ENCODE measurements around the gene LEMD1. TPM values are rescaled to one million over a fixed set of nuclear protein-coding genes. Genes with fewer than 3 reads are reported as not detected.
"Not testable (repeated sequence)": the region's sequence is repeated elsewhere in the genome, so short reads cannot be mapped to it uniquely, and the experiment has no call there.

The LEMD1 gene
- total RNA-seq, 2 donors from 2014 or later = not detected

GRCh38 chr1:205396967-205397616 is 24.8 kb downstream of the LEMD1 start:
- ATAC-seq (peak; percentile 84), DNase-seq (peak; percentile 16 to 60 (median 32))
- no peaks in the 10 kb centered on the region for H3K4me1 ChIP-seq
- no peak overlapping the region for H3K4me3 ChIP-seq
- no peak overlapping the region for H3K27ac ChIP-seq
- H3K9me3 ChIP-seq = no peaks in the 10 kb centered on the region
- H3K27me3 ChIP-seq = no peaks in the 10 kb centered on the region
- no peaks in the 10 kb centered on the region for H3K36me3 ChIP-seq (replicated peaks in 1 of 2; ENCODE audit: insufficient read depth in 1 of 2, low read depth in 2 of 2)
- TF ChIP-seq POLR2A (IDR thresholded peaks at IDR 0.05) (no peak), CTCF (IDR thresholded peaks at IDR 0.05) (peak; percentile 51 to 86 (median 72))
- intact Hi-C loops (cut with DNase I) = no loop called here
- 5 to 7% methylated on average over 6 of the region's 6 CpGs for WGBS, 2 donors

- H3K27me3 ChIP-seq = no peaks in the 10 kb centered on the region
- no peaks in the 10 kb centered on the region for H3K36me3 ChIP-seq (replicated peaks in 1 of 2; ENCODE audit: insufficient read depth in 1 of 2, low read depth in 2 of 2)
- no peaks in the 10 kb centered on the region for H3K9me3 ChIP-seq
- no peak overlapping the region for H3K27ac ChIP-seq
- H3K4me3 ChIP-seq = no peak overlapping the region
- no peak for DNase-seq
- H3K4me1 ChIP-seq = no peaks in the 10 kb centered on the region
- intact Hi-C loops (cut with DNase I) = no loop called here
- WGBS, 2 donors = 82 to 87% methylated on average over 3 of the region's 3 CpGs
- ATAC-seq = no peak
- TF ChIP-seq POLR2A (IDR thresholded peaks at IDR 0.05) = no peak
Measured at GRCh38 chr1:205395616-205396015, 26.2 kb downstream of the LEMD1 start.

- ATAC-seq (no peak), DNase-seq (no peak)
- intact Hi-C loops (cut with DNase I) = no loop called here
- no peak for TF ChIP-seq CTCF (IDR thresholded peaks at IDR 0.05)
- no peak for TF ChIP-seq POLR2A (IDR thresholded peaks at IDR 0.05)
- H3K27me3 ChIP-seq = no peaks in the 10 kb centered on the region
- H3K36me3 ChIP-seq (replicated peaks in 1 of 2; ENCODE audit: insufficient read depth in 1 of 2, low read depth in 2 of 2) = no peaks in the 10 kb centered on the region
- no peak overlapping the region for H3K27ac ChIP-seq
- 91% methylated on average over 1 of the region's 1 CpG for WGBS, 2 donors
- H3K9me3 ChIP-seq = no peaks in the 10 kb centered on the region
- H3K4me3 ChIP-seq = no peak overlapping the region
- H3K4me1 ChIP-seq = no peaks in the 10 kb centered on the region
Measured at GRCh38 chr1:205392650-205393049, 29.2 kb downstream of the LEMD1 start.

- ATAC-seq = no peak
- 85 to 87% methylated on average over 7 of the region's 7 CpGs for WGBS, 2 donors
- intact Hi-C loops (cut with DNase I) = no loop called here
Measured at GRCh38 chr1:205391386-205391785, 30.5 kb downstream of the LEMD1 start.

GRCh38 chr1:205387845-205388244 is 34.0 kb downstream of the LEMD1 start:
- Histone ChIP-seq H3K27me3 (no peaks in the 10 kb centered on the region), H3K36me3 (replicated peaks in 1 of 2; ENCODE audit: insufficient read depth in 1 of 2, low read depth in 2 of 2) (no peaks in the 10 kb centered on the region), H3K4me1 (no peaks in the 10 kb centered on the region), H3K9me3 (no peaks in the 10 kb centered on the region), H3K4me3 (no peak overlapping the region), H3K27ac (no peak overlapping the region)
- TF ChIP-seq CTCF (IDR thresholded peaks at IDR 0.05) (no peak), POLR2A (IDR thresholded peaks at IDR 0.05) (no peak)
- WGBS, 2 donors = 92 to 94% methylated on average over 2 of the region's 2 CpGs
- intact Hi-C loops (cut with DNase I) = no loop called here
- DNase-seq (no peak), ATAC-seq (no peak)

More at GRCh38 chr1:205391386-205391785, 30.5 kb downstream of the LEMD1 start:
- H3K27me3 ChIP-seq = no peaks in the 10 kb centered on the region
- no peaks in the 10 kb centered on the region for H3K9me3 ChIP-seq
- TF ChIP-seq CTCF (IDR thresholded peaks at IDR 0.05) (no peak), POLR2A (IDR thresholded peaks at IDR 0.05) (no peak)
- DNase-seq = no peak
- no peak overlapping the region for H3K4me3 ChIP-seq
- no peaks in the 10 kb centered on the region for H3K4me1 ChIP-seq
- no peak overlapping the region for H3K27ac ChIP-seq
- H3K36me3 ChIP-seq (replicated peaks in 1 of 2; ENCODE audit: insufficient read depth in 1 of 2, low read depth in 2 of 2) = no peaks in the 10 kb centered on the region

GRCh38 chr1:205382990-205383389 is 38.9 kb downstream of the LEMD1 start:
- H3K4me3 ChIP-seq; H3K4me1 ChIP-seq; ATAC-seq; H3K27me3 ChIP-seq; H3K36me3 ChIP-seq (replicated peaks in 1 of 2; ENCODE audit: insufficient read depth in 1 of 2, low read depth in 2 of 2); H3K9me3 ChIP-seq; intact Hi-C loops (cut with DNase I); H3K27ac ChIP-seq; DNase-seq: not testable (repeated sequence)
- 80 to 91% methylated on average over 3 of the region's 3 CpGs for WGBS, 2 donors
